Psoas muscle (tissue), 8 donors: ENCODE results near the gene INSRR. TPM values are rescaled to one million over a fixed set of nuclear protein-coding genes. Genes with fewer than 3 reads are reported as not detected.
A peak's percentile ranks its signal among the peaks of the same experiment; 100 is the strongest.

Experiments
- ATAC-seq, 4 donors: fragments of 200-7000 bp; cut with Tn5 transposase; one replicate each; pipeline ENCODE4 v1.9.1; 2020; ENCODE audit warnings: moderate library complexity in 3 of 4, mild to moderate bottlenecking in 2 of 4
- DNase-seq, 2 donors: peaks; one replicate each; pipeline ENCODE4 v3.0.0-alpha.2; 2020
- H3K27ac ChIP-seq: fragments of 200-600 bp; one replicate; pipeline ENCODE4 v1.8.0; 2022
- H3K27me3 ChIP-seq, 3 donors: fragments of 200-600 bp in 1 of 3; one replicate each; pipeline versions ENCODE4 v1.6.1 to v1.8.0; 2013 to 2022; ENCODE audit warnings: low read length in 2 of 3, mild to moderate bottlenecking in 2 of 3, moderate library complexity in 1 of 3; ENCODE audit not compliant: insufficient read depth in 3 of 3
- H3K36me3 ChIP-seq, 2 donors: fragments of 200-600 bp in 1 of 2; one replicate each; pipeline versions ENCODE4 v1.6.1 to v1.8.0; 2013 to 2022; ENCODE audit warnings: low read depth in 1 of 2, mild to moderate bottlenecking in 1 of 2, moderate library complexity in 1 of 2; ENCODE audit not compliant: insufficient read depth in 1 of 2
- H3K4me1 ChIP-seq: fragments of 200-600 bp; one replicate; pipeline ENCODE4 v1.8.0; 2022
- H3K4me3 ChIP-seq: fragments of 200-600 bp; one replicate; pipeline ENCODE4 v1.8.0; 2022; ENCODE audit warnings: mild to moderate bottlenecking
- H3K9me3 ChIP-seq: fragments of 200-600 bp; one replicate; pipeline ENCODE4 v1.8.0; 2022
- CTCF ChIP-seq: fragments of 200-600 bp; IDR thresholded peaks from one replicate; pipeline ENCODE4 v1.8.0; 2022; ENCODE audit warnings: antibody characterized with exemption
- WGBS, 3 donors: extraction: QIAGEN DNeasy Blood & Tissue Kit; methylation state at CpG; one replicate each; pipeline versions ENCODE4 v1.1.6 to v1.1.7; 2013; 5-methylcytosine and 5-hydroxymethylcytosine counted together
- intact Hi-C, 2 donors: fragments of 100-400 bp; cut with DNase I; formaldehyde crosslinking; loops; one replicate each; pipeline versions ENCODE4 v1.11.0 to v1.14.2; 2022
- polyA plus RNA-seq, 3 donors: library from polyadenylated mRNA; stranded (reverse); fragments of 200-250 nt; gene quantifications; one replicate each; pipeline ENCODE4 v1.2.3, GENCODE V29; 2013
- total RNA-seq, 4 donors: library from RNA; stranded (reverse); fragmentation: NEBNext Ultra II Directional in 2 of 4; extraction: Animal tissue kit (Norgen Biotek cat#: 25700) in 2 of 4; gene quantifications; one replicate each; pipeline versions ENCODE4 v1.2.1 to v1.2.4, GENCODE V29; 2021 to 2023
- donor health status: healthy with polysubstance abuse.
- donor health status: DM: no; HTN: no; CAD: no; lungs with moderate emphysema.
- donor health status: Bipolar disorder and iron deficiency.
- donor health status: healthy.
- donor health status: DM: yes; HTN: yes; CAD: no.
- donor health status: DM: no; HTN: no; CAD: no.
- donor health status: DM: no; HTN: no; CAD: no.
- donor health status: DM: yes; HTN: yes; CAD: no.

The INSRR gene
- total and polyA plus RNA-seq, 7 donors = under 0.01 to 0.07 TPM; not detected in 5

DNA sequence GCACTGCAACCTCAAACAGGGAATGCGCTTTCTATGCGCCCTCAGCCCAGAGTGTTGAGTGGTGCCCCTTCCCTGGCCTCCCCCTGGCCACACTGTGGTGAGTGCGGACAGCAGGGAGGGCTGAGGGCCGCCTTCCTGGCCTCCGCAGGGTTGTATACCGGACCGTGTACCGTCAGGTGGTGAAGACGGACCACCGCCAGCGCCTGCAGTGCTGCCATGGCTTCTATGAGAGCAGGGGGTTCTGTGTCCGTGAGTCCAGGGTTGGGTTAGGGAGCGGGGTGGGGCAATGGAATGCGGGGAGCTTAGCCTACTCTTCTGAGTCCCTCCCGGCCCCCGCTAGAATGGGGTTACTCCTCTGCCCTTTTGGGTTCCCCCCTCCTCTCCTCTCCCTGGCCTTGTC, 46.3 kb upstream of the INSRR start:
- H3K4me1 ChIP-seq = peaks cover 6% of the 10 kb centered on the region
- 85 to 87% (median 86%) methylated on average over 16 of the region's 16 CpGs for WGBS, 3 donors
- no peak overlapping the region for H3K4me3 ChIP-seq
- no peak overlapping the region for H3K27ac ChIP-seq
- DNase-seq (peak in 1 of 2 donors; percentile 35), ATAC-seq (no peak)
- no peaks in the 10 kb centered on the region for H3K9me3 ChIP-seq
- no peak for TF ChIP-seq CTCF
- peaks cover 0 to 30% (median 0%) of the 10 kb centered on the region in 3 donors for H3K27me3 ChIP-seq
- intact Hi-C loops = no loop called here
- H3K36me3 ChIP-seq = peaks cover 0 to 8% of the 10 kb centered on the region in 2 donors

- no peak for TF ChIP-seq CTCF
- Histone ChIP-seq H3K9me3 (no peaks in the 10 kb centered on the region), H3K4me3 (no peak overlapping the region), H3K27ac (no peak overlapping the region), H3K36me3 (peaks cover 0 to 8% of the 10 kb centered on the region in 2 donors), H3K27me3 (peaks cover 0 to 30% (median 0%) of the 10 kb centered on the region in 3 donors), H3K4me1 (peaks cover 12% of the 10 kb centered on the region)
- WGBS, 3 donors = 64 to 71% (median 69%) methylated on average over 19 of the region's 19 CpGs
- ATAC-seq (no peak), DNase-seq (peak in 1 of 2 donors; percentile 52)
- intact Hi-C loops = no loop called here
Observed at GRCh38 chr1:156904187-156904959, 45.5 kb upstream of the INSRR start.

- peaks cover 17% of the 10 kb centered on the region for H3K4me1 ChIP-seq
- peaks cover 0 to 30% (median 0%) of the 10 kb centered on the region in 3 donors for H3K27me3 ChIP-seq
- H3K9me3 ChIP-seq = no peaks in the 10 kb centered on the region
- H3K4me3 ChIP-seq = no peak overlapping the region
- intact Hi-C loops = no loop called here
- ATAC-seq (no peak), DNase-seq (peak in 1 of 2 donors; percentile 42)
- no peak for TF ChIP-seq CTCF
- no peak overlapping the region for H3K27ac ChIP-seq
- WGBS, 3 donors = 76 to 79% (median 76%) methylated on average over 14 to 15 of the region's 15 CpGs
- peaks cover 0 to 8% of the 10 kb centered on the region in 2 donors for H3K36me3 ChIP-seq
Observed at GRCh38 chr1:156903328-156904091, 44.6 kb upstream of the INSRR start.

DNA sequence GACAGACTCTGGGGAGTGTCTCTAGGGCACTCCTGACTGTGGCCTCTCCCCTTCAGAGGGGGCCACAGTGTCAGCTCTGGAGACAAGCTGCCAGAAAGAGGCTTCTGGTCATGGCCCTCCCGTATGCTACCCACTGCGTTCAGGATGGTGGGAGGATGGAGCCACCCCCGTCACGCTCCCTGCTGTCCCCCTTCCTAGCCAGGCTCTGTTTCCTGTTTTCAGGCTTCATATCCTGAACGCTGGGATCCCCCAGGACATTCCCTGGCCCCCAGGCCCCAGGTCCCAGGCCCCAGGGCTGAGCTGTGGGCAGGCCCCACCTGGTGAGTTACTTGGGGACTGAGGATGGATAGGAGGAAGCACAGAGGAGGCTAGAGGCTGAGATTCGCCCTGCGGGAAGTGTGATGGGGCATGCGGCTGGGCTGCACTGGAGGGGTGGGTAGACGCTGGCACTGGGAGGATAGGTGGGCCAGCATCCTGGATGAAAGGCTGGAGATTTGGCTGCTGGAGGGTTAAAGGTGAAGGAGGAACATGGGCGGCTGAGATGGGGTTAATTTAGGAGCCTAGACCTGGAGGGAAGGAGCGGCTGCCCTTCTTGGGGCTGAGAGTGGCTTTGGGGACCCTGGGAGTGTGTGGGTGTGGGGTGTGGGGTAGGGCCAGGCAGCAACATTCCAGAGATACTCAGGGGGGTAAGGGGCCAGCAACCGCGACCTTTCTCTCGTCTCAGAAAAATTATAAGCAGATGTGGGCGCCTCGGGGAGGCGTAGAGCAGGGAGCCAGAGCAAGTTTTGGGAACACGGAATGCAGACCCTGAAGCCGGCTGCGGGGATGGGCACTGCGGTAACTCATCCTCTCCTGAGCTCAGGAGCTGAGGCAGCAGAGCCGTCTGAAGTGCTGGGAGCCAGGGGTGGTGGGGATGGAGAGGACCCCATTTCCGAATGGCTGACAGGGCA, 43.3 kb upstream of the INSRR start:
- intact Hi-C loops = no loop called here
- H3K4me1 ChIP-seq = peaks cover 17% of the 10 kb centered on the region
- DNase-seq (peak in 1 of 2 donors; percentile 41), ATAC-seq (no peak)
- peaks cover 0 to 6% of the 10 kb centered on the region in 2 donors for H3K36me3 ChIP-seq
- no peak overlapping the region for H3K27ac ChIP-seq
- H3K4me3 ChIP-seq = no peak overlapping the region
- 53 to 56% (median 54%) methylated on average over 22 of the region's 23 CpGs for WGBS, 3 donors
- TF ChIP-seq CTCF = no peak
- H3K9me3 ChIP-seq = no peaks in the 10 kb centered on the region
- peaks cover 0 to 20% (median 0%) of the 10 kb centered on the region in 3 donors for H3K27me3 ChIP-seq
